Lung (tissue), 16 donors: ENCODE measurements around the gene RNF208. TPM values are rescaled to one million over a fixed set of nuclear protein-coding genes. Genes with fewer than 3 reads are reported as not detected.

Experiments
- ATAC-seq: fragments of 200-7000 bp; cut with Tn5 transposase; one replicate; pipeline ENCODE4 v1.9.1; 2020; ENCODE audit warnings: moderate number of reproducible peaks; ENCODE audit not compliant: insufficient read depth, low FRiP score
- DNase-seq, 3 donors: peaks; one replicate each; pipeline ENCODE4 v3.0.0-alpha.2; 2013 to 2017
- H3K27ac ChIP-seq, 2 donors: one replicate each; pipeline ENCODE4 v1.5.1; 2013; ENCODE audit warnings: mild to moderate bottlenecking in 2 of 2, moderate library complexity in 2 of 2, control low read depth in 1 of 2, inconsistent platforms in 1 of 2, low read depth in 1 of 2, low read length in 1 of 2
- H3K27me3 ChIP-seq, 3 donors: one replicate each; pipeline ENCODE4 v1.5.1; 2013; ENCODE audit warnings: low read length in 2 of 3; ENCODE audit not compliant: control insufficient read depth in 3 of 3, insufficient read depth in 3 of 3
- H3K36me3 ChIP-seq, 4 donors: one replicate each; pipeline ENCODE4 v1.5.1; 2013; ENCODE audit warnings: low read length in 4 of 4, mild to moderate bottlenecking in 1 of 4, moderate library complexity in 1 of 4; ENCODE audit not compliant: control insufficient read depth in 4 of 4, insufficient read depth in 4 of 4
- H3K4me1 ChIP-seq, 5 donors: one replicate each; pipeline ENCODE4 v1.5.1; 2013; ENCODE audit warnings: low read length in 5 of 5, mild to moderate bottlenecking in 2 of 5, moderate library complexity in 1 of 5; ENCODE audit not compliant: control insufficient read depth in 5 of 5, insufficient read depth in 5 of 5
- H3K4me3 ChIP-seq: one replicate; pipeline ENCODE4 v1.5.1; 2013; ENCODE audit warnings: mild to moderate bottlenecking, control low read depth, moderate library complexity
- H3K9ac ChIP-seq, 2 donors: one replicate each; pipeline ENCODE4 v1.5.1; 2013; ENCODE audit warnings: low read length in 2 of 2, control low read depth in 1 of 2; ENCODE audit not compliant: insufficient read depth in 1 of 2
- H3K9me3 ChIP-seq, 4 donors: one replicate each; pipeline ENCODE4 v1.5.1; 2013; ENCODE audit warnings: low read length in 3 of 4, mild to moderate bottlenecking in 1 of 4, moderate library complexity in 1 of 4; ENCODE audit not compliant: control insufficient read depth in 4 of 4, insufficient read depth in 3 of 4
- WGBS, 2 donors: extraction: QIAGEN DNeasy Blood & Tissue Kit; methylation state at CpG; one replicate each; pipeline ENCODE4 v1.1.7; 2013; 5-methylcytosine and 5-hydroxymethylcytosine counted together
- long read RNA-seq, 5 donors: transcript quantifications; one replicate each; lab custom pipeline, GENCODE V29; 2026
- polyA plus RNA-seq, 2 donors: library from polyadenylated mRNA; stranded (reverse); fragments of 200-250 nt; gene quantifications; one replicate each; pipeline ENCODE4 v1.2.1, GENCODE V29; 2013
- total RNA-seq, 2 donors: library from RNA; depleted of rRNA in 1 of 2; stranded (reverse); fragments of >200 nt in 1 of 2; gene quantifications; one replicate each; pipeline ENCODE4 v1.2.1, GENCODE V29; 2014 to 2021
- TF ChIP-seq, protein P1 (sequence below): IDR thresholded peaks from 2 replicates; pipeline ENCODE4 v1.5.1; 2012; ENCODE audit warnings: mild to moderate bottlenecking; ENCODE audit errors: control extremely low read depth, extremely low read depth
- donor health status: control.
- donor health status: control.
- donor health status: Bipolar disorder and iron deficiency.
- donor health status: healthy.
- donor health status: DM: yes; HTN: yes; CAD: no.

The RNF208 gene, protein sequence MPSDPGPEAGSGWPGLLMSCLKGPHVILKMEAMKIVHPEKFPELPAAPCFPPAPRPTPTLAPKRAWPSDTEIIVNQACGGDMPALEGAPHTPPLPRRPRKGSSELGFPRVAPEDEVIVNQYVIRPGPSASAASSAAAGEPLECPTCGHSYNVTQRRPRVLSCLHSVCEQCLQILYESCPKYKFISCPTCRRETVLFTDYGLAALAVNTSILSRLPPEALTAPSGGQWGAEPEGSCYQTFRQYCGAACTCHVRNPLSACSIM
- total RNA-seq (1 to 10 TPM; 1.7 to 7.5 TPM), polyA plus RNA-seq (10 to 100 TPM in 1 of 2 donors, 1 to 10 TPM in 1; 3.1 to 12.0 TPM)
- long read RNA-seq, donor 1, transcript RNF208-201 (1 exons, 1,077 nt), result major isoform, 8 of 8 reads
- long read RNA-seq, donor 1, partial matches to known transcripts, result 0 of 8 reads
- long read RNA-seq, donor 1, other reads (novel, unspliced or antisense), result 0 of 8 reads
- long read RNA-seq, donor 2, transcript RNF208-201 (1 exons, 1,077 nt), result major isoform, 5 of 5 reads
- long read RNA-seq, donor 2, partial matches to known transcripts, result 0 of 5 reads
- long read RNA-seq, donor 2, other reads (novel, unspliced or antisense), result 0 of 5 reads
- long read RNA-seq, donor 3, partial matches to known transcripts, result 0 of 2 reads
- long read RNA-seq, donor 3, other reads (novel, unspliced or antisense), result 0 of 2 reads
- long read RNA-seq, donor 4, partial matches to known transcripts, result 0 of 3 reads
- long read RNA-seq, donor 4, other reads (novel, unspliced or antisense), result 0 of 3 reads
- long read RNA-seq, donor 5, partial matches to known transcripts, result 0 of 4 reads
- long read RNA-seq, donor 5, other reads (novel, unspliced or antisense), result 0 of 4 reads

DNA sequence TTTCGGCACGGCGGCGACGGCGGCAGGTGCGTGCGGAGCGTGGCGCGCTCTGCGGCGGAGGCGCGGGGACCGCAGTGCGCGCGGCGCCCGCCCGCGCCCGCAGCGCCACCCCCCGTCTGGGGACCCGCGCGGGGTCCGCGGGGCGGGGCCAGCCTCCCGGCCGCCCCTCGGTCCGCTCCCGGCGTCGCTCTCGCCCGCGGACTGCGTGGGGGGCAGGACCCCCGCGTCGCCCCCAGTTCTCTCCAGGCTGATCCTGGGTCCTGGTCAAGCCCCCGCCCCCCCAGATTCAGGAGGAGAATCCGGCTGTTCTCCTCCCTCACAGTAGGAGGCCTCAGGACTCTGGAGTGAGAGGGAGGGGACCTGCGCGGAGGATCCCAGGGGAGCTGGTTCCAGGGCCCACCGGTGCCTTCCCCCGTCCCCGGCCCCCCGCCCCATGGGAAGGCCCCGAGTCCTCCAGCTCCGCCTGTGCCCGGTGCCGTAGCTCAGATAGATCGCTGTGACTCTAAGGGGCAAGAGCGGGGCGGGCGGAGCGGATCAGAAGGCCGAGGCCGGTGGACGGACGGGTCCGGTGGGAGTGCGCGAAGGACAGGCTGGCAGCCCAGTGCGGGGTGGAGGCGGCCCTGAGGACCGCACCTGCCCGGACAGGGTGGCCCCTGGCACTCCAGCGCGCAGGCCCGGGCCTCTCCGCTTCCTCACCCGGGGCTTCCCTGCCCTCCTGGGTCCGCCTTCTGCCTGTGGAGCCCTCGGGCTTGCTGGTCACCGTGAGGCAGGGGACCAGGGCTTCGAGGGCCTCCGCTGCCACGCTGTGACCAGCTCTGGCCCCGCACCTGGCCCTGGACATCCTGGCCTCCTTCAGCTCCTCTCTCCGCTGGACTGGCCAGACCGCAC is at the start of gene RNF208:
RNF208 (minus strand) TSS at position 51 of the 888 bp plus-strand sequence. CDS start 1,028 bp downstream, outside the sequence.
- H3K9me3 ChIP-seq, result no peaks in the 10 kb centered on the region
- H3K4me1 ChIP-seq, result peaks cover 0 to 19% (median 5%) of the 10 kb centered on the region in 5 donors
- ATAC-seq (no peak), DNase-seq (no peak)
- 3 to 4% methylated on average over 62 to 88 of the region's 88 CpGs for WGBS, 2 donors
- H3K27me3 ChIP-seq, result no peaks in the 10 kb centered on the region
- H3K4me3 ChIP-seq, result peak within 1 kb of the TSS; percentile 49
- H3K9ac ChIP-seq, result no peak within 1 kb of the TSS
- H3K27ac ChIP-seq, result peak within 1 kb of the TSS; percentile 74 to 76
- TF ChIP-seq, protein P1, sequence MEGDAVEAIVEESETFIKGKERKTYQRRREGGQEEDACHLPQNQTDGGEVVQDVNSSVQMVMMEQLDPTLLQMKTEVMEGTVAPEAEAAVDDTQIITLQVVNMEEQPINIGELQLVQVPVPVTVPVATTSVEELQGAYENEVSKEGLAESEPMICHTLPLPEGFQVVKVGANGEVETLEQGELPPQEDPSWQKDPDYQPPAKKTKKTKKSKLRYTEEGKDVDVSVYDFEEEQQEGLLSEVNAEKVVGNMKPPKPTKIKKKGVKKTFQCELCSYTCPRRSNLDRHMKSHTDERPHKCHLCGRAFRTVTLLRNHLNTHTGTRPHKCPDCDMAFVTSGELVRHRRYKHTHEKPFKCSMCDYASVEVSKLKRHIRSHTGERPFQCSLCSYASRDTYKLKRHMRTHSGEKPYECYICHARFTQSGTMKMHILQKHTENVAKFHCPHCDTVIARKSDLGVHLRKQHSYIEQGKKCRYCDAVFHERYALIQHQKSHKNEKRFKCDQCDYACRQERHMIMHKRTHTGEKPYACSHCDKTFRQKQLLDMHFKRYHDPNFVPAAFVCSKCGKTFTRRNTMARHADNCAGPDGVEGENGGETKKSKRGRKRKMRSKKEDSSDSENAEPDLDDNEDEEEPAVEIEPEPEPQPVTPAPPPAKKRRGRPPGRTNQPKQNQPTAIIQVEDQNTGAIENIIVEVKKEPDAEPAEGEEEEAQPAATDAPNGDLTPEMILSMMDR, result no peak
- H3K36me3 ChIP-seq, result no peaks in the 10 kb centered on the region

DNA sequence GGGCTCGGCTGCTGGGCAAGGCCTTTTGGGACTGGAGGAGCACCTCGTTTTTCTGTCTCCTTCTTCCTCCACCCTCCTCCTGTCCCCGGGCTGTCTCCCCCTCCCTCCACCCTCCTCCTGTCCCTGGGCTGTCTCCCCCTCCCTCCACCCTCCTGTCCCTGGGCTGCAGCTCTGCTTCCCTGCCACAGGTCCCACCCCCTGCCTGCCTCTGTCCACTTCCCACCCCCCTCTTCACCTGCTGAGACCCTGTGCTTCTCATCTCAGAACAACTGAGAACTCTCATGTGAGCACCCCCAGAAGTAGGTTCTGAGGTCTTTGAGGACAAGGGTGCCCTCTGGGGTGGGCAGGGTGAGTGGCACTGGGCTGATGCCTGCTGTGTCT is 49.6 kb upstream of the RNF208 start:
- ATAC-seq, result no peak
- TF ChIP-seq, protein P1, result no peak
- no peaks in the 10 kb centered on the region for H3K27me3 ChIP-seq
- no peaks in the 10 kb centered on the region for H3K9me3 ChIP-seq
- peaks cover 5 to 25% (median 12%) of the 10 kb centered on the region in 4 donors for H3K36me3 ChIP-seq
- H3K9ac ChIP-seq, result no peak overlapping the region
- no peak overlapping the region for H3K4me3 ChIP-seq
- peaks cover 3 to 32% (median 8%) of the 10 kb centered on the region in 5 donors for H3K4me1 ChIP-seq
- WGBS, 2 donors, result 13 to 32% methylated on average over 3 of the region's 3 CpGs
- no peak for DNase-seq
- H3K27ac ChIP-seq, result no peak overlapping the region

- 70 to 78% methylated on average over 32 of the region's 32 CpGs for WGBS, 2 donors
- no peaks in the 10 kb centered on the region for H3K9me3 ChIP-seq
- no peak overlapping the region for H3K4me3 ChIP-seq
- DNase-seq (no peak), ATAC-seq (no peak)
- TF ChIP-seq, protein P1, result no peak
- H3K4me1 ChIP-seq, result peaks cover 3 to 27% (median 4%) of the 10 kb centered on the region in 5 donors
- no peak overlapping the region for H3K9ac ChIP-seq
- H3K27me3 ChIP-seq, result no peaks in the 10 kb centered on the region
- no peak overlapping the region for H3K27ac ChIP-seq
- peaks cover 6 to 30% (median 13%) of the 10 kb centered on the region in 4 donors for H3K36me3 ChIP-seq
These were observed 49.1 kb upstream of the RNF208 start for GRCh38 chr9:137270929-137271695.
